A673 (cell line): ENCODE data around the gene CPTP. TPM values are rescaled to one million over a fixed set of nuclear protein-coding genes. Genes with fewer than 3 reads are reported as not detected.

Source experiments
- BruUV-seq: library from RNA; stranded (reverse); fragments of 400-500 nt; replicated peaks from 2 replicates; lab custom pipeline; 2021; lab: Mats Ljungman, UMichigan
- CTCF ChIA-PET: fragments of 300-600 bp; sonication (Branson Sonifier 250); formaldehyde crosslinking; loops from one replicate; lab custom pipeline; 2022; ENCODE audit warnings: antibody characterized with exemption; lab: Charles Lee
- POLR2A ChIA-PET: fragments of 300-600 bp; sonication (Branson Sonifier 250); formaldehyde crosslinking; loops from one replicate; lab custom pipeline; 2022; ENCODE audit warnings: antibody characterized with exemption; ENCODE audit not compliant: low non-redundant PET; lab: Charles Lee
- DNase-seq: peaks from one replicate; pipeline ENCODE4 v3.0.0-alpha.2; 2015; ENCODE audit warnings: low spot score
- H3K27ac ChIP-seq: fragments of 200-600 bp; sonication (generic); 2 replicates; pipeline ENCODE4 v1.5.1; 2016; ENCODE audit warnings: mixed run types, low read depth, mild to moderate bottlenecking, mixed read lengths, antibody characterized with exemption, low read length; ENCODE audit not compliant: poor library complexity, severe bottlenecking
- H3K27me3 ChIP-seq: fragments of 200-600 bp; sonication (generic); replicated peaks from 2 replicates; pipeline ENCODE4 v1.6.1; 2017; ENCODE audit warnings: mixed run types, low read depth, mild to moderate bottlenecking, mixed read lengths, antibody characterized with exemption, low read length; ENCODE audit not compliant: insufficient read depth, poor library complexity
- H3K36me3 ChIP-seq: fragments of 200-600 bp; sonication (generic); 2 replicates; pipeline ENCODE4 v1.6.1; 2016; ENCODE audit warnings: mixed run types, mild to moderate bottlenecking, mixed read lengths, antibody characterized with exemption, low read length; ENCODE audit not compliant: insufficient read depth, poor library complexity, severe bottlenecking
- H3K4me1 ChIP-seq: fragments of 200-600 bp; sonication (generic); 2 replicates; pipeline ENCODE4 v1.6.1; 2017; ENCODE audit warnings: mixed run types, mild to moderate bottlenecking, mixed read lengths, antibody characterized with exemption, low read length; ENCODE audit not compliant: insufficient read depth, poor library complexity, severe bottlenecking
- H3K4me3 ChIP-seq: fragments of 200-600 bp; sonication (generic); 2 replicates; pipeline ENCODE4 v1.5.1; 2016; ENCODE audit warnings: low read depth, mixed run types, mild to moderate bottlenecking, mixed read lengths, low read length; ENCODE audit not compliant: poor library complexity, severe bottlenecking
- H3K9me3 ChIP-seq: fragments of 200-600 bp; sonication (generic); 2 replicates; pipeline ENCODE4 v1.6.1; 2016; ENCODE audit warnings: mixed run types, low read depth, mild to moderate bottlenecking, mixed read lengths, antibody characterized with exemption, low read length; ENCODE audit not compliant: poor library complexity, severe bottlenecking
- EZH2 ChIP-seq: fragments of 200-600 bp; sonication (generic); IDR thresholded peaks from 2 replicates; pipeline ENCODE4 v1.6.1; 2017; ENCODE audit warnings: borderline replicate concordance, low read depth, mild to moderate bottlenecking, mixed read lengths, antibody characterized with exemption, low read length; ENCODE audit not compliant: poor library complexity, severe bottlenecking
- intact Hi-C: fragments of 100-400 bp; cut with micrococcal nuclease; formaldehyde crosslinking; loops from one replicate; pipeline ENCODE4 v1.10.0; 2022; ENCODE audit not compliant: unreplicated experiment
- total RNA-seq: library from RNA; stranded (reverse); gene quantifications from 2 replicates; pipeline ENCODE4 v1.2.3, GENCODE V29; 2021
- TF ChIP-seq, protein P1 (sequence below): fragments of 300-800, 200-600 bp; sonication (generic); conservative IDR thresholded peaks from 2 replicates; pipeline ENCODE4 v1.5.1; 2017; ENCODE audit warnings: low read depth, mild to moderate bottlenecking, antibody characterized with exemption, low read length, moderate library complexity, mixed read lengths

Gene CPTP
- total RNA-seq, 1 experiment from 2014 or later: 17.0 TPM

DNA sequence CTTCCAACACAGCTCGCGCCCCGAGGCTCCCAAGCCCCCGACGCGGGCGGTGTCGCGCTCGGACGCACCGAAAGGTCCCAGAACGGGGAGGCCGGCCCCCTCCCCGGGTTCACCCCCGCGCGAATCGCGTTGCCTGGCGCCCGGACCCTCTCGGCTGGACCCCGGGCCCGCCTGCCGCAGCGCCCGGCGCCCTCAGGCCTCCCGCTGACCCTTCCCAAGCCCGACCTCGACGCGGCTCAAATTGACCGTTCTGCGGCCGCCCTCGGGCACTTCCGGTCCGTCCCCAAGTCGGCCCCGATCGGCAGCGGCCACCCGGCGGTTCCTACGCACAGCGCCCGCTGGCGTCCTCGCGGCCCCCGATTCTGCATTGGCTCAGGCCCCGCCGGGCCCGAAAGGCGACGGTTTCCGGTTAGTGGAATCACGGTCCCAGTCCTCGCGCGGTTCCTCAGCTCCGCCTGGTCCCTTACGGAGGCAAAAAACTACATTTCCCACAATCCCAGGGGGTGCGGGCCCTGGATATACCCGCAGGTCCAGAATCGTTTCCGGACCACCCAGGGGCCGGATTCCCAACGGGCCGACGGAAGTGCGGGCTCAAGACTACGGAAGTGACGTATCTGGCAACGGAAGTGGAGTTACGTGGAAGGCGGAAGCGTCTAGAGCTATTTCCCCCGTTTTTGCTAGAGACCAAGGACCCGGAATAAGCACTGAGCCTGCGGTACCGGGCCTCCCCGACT, 50.5 kb downstream of the CPTP start, which contains the start of gene AURKAIP1:
AURKAIP1 (minus strand) TSS at position 279 of the 734 bp plus-strand sequence. CDS start 451 bp downstream, outside the sequence.
- Histone ChIP-seq H3K27ac (peak within 1 kb of the TSS; percentile 93), H3K9me3 (no peaks in the 10 kb centered on the region), H3K4me1 (peaks cover 10% of the 10 kb centered on the region), H3K27me3 (no peaks in the 10 kb centered on the region), H3K4me3 (peak within 1 kb of the TSS; percentile 98), H3K36me3 (no peaks in the 10 kb centered on the region)
- CTCF ChIA-PET: interaction anchor here (0.5 to 1.2 kb wide), 4 partner anchors 16 to 450 kb away, joined by 3 to 4 read pairs (median 3); no protein-coding TSS in a partner anchor
- intact Hi-C loops: loop anchor here (1.0 to 10.0 kb wide), 2 partner anchors 32 to 260 kb away; partner anchors contain the start of genes C1orf159 and MRPL20
- DNase-seq: peak; percentile 100
- POLR2A ChIA-PET: interaction anchor here (0.6 kb wide), 2 partner anchors 32 to 211 kb away, joined by 3 read pairs; partner anchors contain the start of gene MRPL20
- BruUV-seq: no TSS peak
- TF ChIP-seq, protein P1, sequence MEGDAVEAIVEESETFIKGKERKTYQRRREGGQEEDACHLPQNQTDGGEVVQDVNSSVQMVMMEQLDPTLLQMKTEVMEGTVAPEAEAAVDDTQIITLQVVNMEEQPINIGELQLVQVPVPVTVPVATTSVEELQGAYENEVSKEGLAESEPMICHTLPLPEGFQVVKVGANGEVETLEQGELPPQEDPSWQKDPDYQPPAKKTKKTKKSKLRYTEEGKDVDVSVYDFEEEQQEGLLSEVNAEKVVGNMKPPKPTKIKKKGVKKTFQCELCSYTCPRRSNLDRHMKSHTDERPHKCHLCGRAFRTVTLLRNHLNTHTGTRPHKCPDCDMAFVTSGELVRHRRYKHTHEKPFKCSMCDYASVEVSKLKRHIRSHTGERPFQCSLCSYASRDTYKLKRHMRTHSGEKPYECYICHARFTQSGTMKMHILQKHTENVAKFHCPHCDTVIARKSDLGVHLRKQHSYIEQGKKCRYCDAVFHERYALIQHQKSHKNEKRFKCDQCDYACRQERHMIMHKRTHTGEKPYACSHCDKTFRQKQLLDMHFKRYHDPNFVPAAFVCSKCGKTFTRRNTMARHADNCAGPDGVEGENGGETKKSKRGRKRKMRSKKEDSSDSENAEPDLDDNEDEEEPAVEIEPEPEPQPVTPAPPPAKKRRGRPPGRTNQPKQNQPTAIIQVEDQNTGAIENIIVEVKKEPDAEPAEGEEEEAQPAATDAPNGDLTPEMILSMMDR: peak; percentile 45; the same call in 1 of the 2 replicates
- no peak for TF ChIP-seq EZH2

DNA sequence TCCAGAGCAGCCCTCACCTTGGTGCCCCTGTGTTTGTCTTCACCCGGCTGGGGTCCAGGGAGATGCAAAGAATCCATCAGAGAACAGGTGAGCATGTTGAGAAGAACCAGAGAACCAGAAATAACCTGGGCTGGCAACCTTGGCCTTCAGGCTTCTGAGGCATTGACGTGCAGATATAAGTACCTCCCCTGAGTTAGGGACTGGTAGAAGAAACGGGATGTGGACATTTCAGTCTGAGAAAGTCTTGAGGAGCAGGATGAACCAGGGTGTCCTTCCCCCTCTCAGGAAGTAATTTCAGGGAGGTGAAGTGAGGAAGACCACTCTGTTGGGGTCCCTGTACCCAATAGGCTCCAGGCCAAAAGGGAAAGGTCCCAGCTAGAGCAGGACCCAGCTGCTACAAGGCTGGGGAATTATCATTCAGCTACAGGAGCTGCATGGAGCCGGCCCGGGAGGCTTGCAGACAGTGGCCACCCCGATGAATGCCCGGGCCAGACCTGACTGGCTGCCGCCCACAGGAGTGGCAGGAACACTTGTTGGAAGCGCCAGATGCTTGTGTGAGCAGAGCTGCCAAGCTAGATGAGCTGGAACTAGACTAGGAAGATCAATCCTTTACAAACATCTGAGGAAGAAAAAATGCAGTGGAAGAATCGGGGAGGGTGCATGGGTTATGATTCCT, 52.1 kb downstream of the CPTP start:
- Histone ChIP-seq H3K36me3 (no peaks in the 10 kb centered on the region), H3K4me3 (no peak overlapping the region), H3K27me3 (no peaks in the 10 kb centered on the region), H3K4me1 (peaks cover 10% of the 10 kb centered on the region), H3K27ac (no peak overlapping the region), H3K9me3 (no peaks in the 10 kb centered on the region)
- no TSS peak for BruUV-seq
- DNase-seq: no peak
- ChIA-PET CTCF (no interaction called here), POLR2A (no interaction called here)
- TF ChIP-seq, protein P1: no peak
- no peak for TF ChIP-seq EZH2
- intact Hi-C loops: loop anchor here (10.0 kb wide), 1 partner anchor 262 kb away; the partner anchor contains the start of gene C1orf159

DNA sequence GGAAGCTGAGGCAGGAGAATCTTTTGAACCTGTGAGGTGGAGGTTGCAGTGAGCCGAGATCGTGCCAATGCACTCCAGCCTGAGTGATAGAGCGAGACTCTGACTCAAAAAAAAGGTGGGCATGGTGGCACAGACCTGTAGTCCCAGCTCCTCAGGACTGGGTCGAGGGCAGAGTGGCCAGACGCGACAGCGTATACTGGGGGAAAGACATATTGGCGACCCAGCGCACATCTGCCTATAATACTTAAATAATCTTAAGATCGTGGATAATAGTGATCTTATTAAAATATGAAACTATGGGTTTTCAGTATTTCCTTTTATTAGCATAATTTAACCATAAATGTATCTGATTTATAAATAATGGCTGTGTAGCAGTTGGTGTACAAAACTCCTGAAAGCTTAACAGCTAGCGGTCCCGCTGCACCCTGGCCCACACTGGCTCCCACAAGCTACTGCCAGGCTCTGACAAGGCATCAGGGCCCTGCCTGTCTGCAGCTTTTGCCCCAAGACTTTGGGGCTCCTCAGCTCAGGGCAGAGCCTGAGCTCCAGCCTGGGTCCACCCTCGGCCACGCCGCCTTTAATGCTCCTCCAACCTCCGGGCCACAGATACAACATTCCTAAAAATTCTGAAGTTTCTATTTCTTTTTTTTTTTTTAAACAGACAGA, 53.1 kb downstream of the CPTP start:
- no peak overlapping the region for H3K4me3 ChIP-seq
- no peak for TF ChIP-seq EZH2
- TF ChIP-seq, protein P1: no peak
- BruUV-seq: no TSS peak
- intact Hi-C loops: loop anchor here (10.0 kb wide), 1 partner anchor 263 kb away; the partner anchor contains the start of gene C1orf159
- no peak for DNase-seq
- peaks cover 10% of the 10 kb centered on the region for H3K4me1 ChIP-seq
- no peaks in the 10 kb centered on the region for H3K27me3 ChIP-seq
- no peaks in the 10 kb centered on the region for H3K36me3 ChIP-seq
- CTCF ChIA-PET: interaction anchor here (0.6 kb wide), 1 partner anchor 25 kb away, joined by 3 read pairs; no protein-coding TSS in a partner anchor
- H3K9me3 ChIP-seq: no peaks in the 10 kb centered on the region
- no peak overlapping the region for H3K27ac ChIP-seq
- POLR2A ChIA-PET: interaction anchor here (0.6 kb wide), 1 partner anchor 253 kb away, joined by 5 read pairs; no protein-coding TSS in a partner anchor
